Measurements from ENCODE around the gene GPATCH1. TPM values are rescaled to one million over a fixed set of nuclear protein-coding genes. Genes with fewer than 3 reads are reported as not detected.
"Not testable (repeated sequence)": the region's sequence is repeated elsewhere in the genome, so short reads cannot be mapped to it uniquely, and the experiment has no call there.

Gene GPATCH1
- total RNA-seq, 1 donor from 2014 or later = 3.9 TPM

- ATAC-seq = no peak
These were observed 78.9 kb downstream of the GPATCH1 start for GRCh38 chr19:33159893-33160292.

GRCh38 chr19:33161201-33161600, 80.2 kb downstream of the GPATCH1 start:
- no peak for ATAC-seq

GRCh38 chr19:33163481-33163880, 82.5 kb downstream of the GPATCH1 start:
- no peak for ATAC-seq

- not testable (repeated sequence) for ATAC-seq
These were observed 85.1 kb downstream of the GPATCH1 start for GRCh38 chr19:33166037-33166436.

GRCh38 chr19:33167438-33167837, 86.5 kb downstream of the GPATCH1 start:
- ATAC-seq = no peak

- no peak for ATAC-seq
These were observed 87.5 kb downstream of the GPATCH1 start for GRCh38 chr19:33168528-33168927.

GRCh38 chr19:33171222-33171795, 90.3 kb downstream of the GPATCH1 start:
- no peak for ATAC-seq

GRCh38 chr19:33171916-33172359, 91.0 kb downstream of the GPATCH1 start:
- no peak for ATAC-seq

GRCh38 chr19:33174186-33174585, 93.2 kb downstream of the GPATCH1 start:
- no peak for ATAC-seq

- no peak for ATAC-seq
These were observed 94.3 kb downstream of the GPATCH1 start for GRCh38 chr19:33175156-33175782.

GRCh38 chr19:33175886-33176669, 95.1 kb downstream of the GPATCH1 start:
- peak; percentile 0 for ATAC-seq

- ATAC-seq = peak; percentile 95
These were observed 95.9 kb downstream of the GPATCH1 start for GRCh38 chr19:33176670-33177416.

- ATAC-seq = no peak
These were observed 96.5 kb downstream of the GPATCH1 start for GRCh38 chr19:33177417-33177979.

Other genes starting within 250 kb of the GPATCH1 start
- gene SLC7A9, start 211.4 kb upstream of the GPATCH1 start, total RNA-seq = 0.08 TPM
- gene CEP89, start 109.2 kb upstream of the GPATCH1 start, total RNA-seq = 8.3 TPM
- gene FAAP24, start 108.9 kb upstream of the GPATCH1 start, total RNA-seq = 3.8 TPM
- gene RHPN2, start 16.3 kb upstream of the GPATCH1 start, total RNA-seq = 0.84 TPM
- not detected for gene WDR88, start 50.9 kb downstream of the GPATCH1 start, total RNA-seq
- gene LRP3, start 113.1 kb downstream of the GPATCH1 start, total RNA-seq = 3.9 TPM
- not detected for gene SLC7A10, start 144.7 kb downstream of the GPATCH1 start, total RNA-seq
- gene CEBPA, start 221.4 kb downstream of the GPATCH1 start, total RNA-seq = 18.3 TPM